Measurements from ENCODE around the gene GNB1L.
"Not testable (repeated sequence)": the region's sequence is repeated elsewhere in the genome, so short reads cannot be mapped to it uniquely, and the experiment has no call there.

The GNB1L gene

GRCh38 chr22:19784384-19785175 is 70.1 kb downstream of the GNB1L start:
- H3K4me3 ChIP-seq (ENCODE audit: low read depth, low read length): no peak overlapping the region
- POLR2A ChIA-PET: no interaction called here
- no peak for TF ChIP-seq CTCF (IDR thresholded peaks at IDR 0.05; ENCODE audit: insufficient read depth, low read length, missing control alignments)
- CTCF ChIA-PET: no interaction called here
- no peak for DNase-seq (ENCODE audit: low read depth, low spot score)

- no peak for DNase-seq (ENCODE audit: low read depth, low spot score)
- POLR2A ChIA-PET: no interaction called here
- no peak for TF ChIP-seq CTCF (IDR thresholded peaks at IDR 0.05; ENCODE audit: insufficient read depth, low read length, missing control alignments)
- CTCF ChIA-PET: interaction anchor here (1.6 kb wide), 1 partner anchor 20 kb away, joined by 5 read pairs; no protein-coding TSS in a partner anchor
- H3K4me3 ChIP-seq (ENCODE audit: low read depth, low read length): no peak overlapping the region
Measured at GRCh38 chr22:19783586-19784383, 70.9 kb downstream of the GNB1L start.

- CTCF ChIA-PET: interaction anchor here (0.6 to 2.2 kb wide), 5 partner anchors 10 to 52 kb away, joined by 3 to 12 read pairs (median 5); no protein-coding TSS in a partner anchor
- DNase-seq (ENCODE audit: low read depth, low spot score): no peak
Measured at GRCh38 chr22:19782533-19782932, 72.1 kb downstream of the GNB1L start.

GRCh38 chr22:19779685-19780268 is 74.9 kb downstream of the GNB1L start:
- H3K4me3 ChIP-seq (ENCODE audit: low read depth, low read length): no peak overlapping the region
- no peak for DNase-seq (ENCODE audit: low read depth, low spot score)
- POLR2A ChIA-PET: no interaction called here
- TF ChIP-seq CTCF (IDR thresholded peaks at IDR 0.05; ENCODE audit: insufficient read depth, low read length, missing control alignments): no peak
- CTCF ChIA-PET: interaction anchor here (0.8 to 1.6 kb wide), 4 partner anchors 12 to 39 kb away, joined by 3 to 5 read pairs (median 4); no protein-coding TSS in a partner anchor

More at GRCh38 chr22:19782533-19782932, 72.1 kb downstream of the GNB1L start:
- POLR2A ChIA-PET: no interaction called here
- no peak overlapping the region for H3K4me3 ChIP-seq (ENCODE audit: low read depth, low read length)
- no peak for TF ChIP-seq CTCF (IDR thresholded peaks at IDR 0.05; ENCODE audit: insufficient read depth, low read length, missing control alignments)

- ChIA-PET POLR2A (no interaction called here), CTCF (interaction anchor here (0.9 to 1.6 kb wide), 3 partner anchors 13 to 37 kb away, joined by 3 to 5 read pairs (median 4); no protein-coding TSS in a partner anchor)
- no peak for DNase-seq (ENCODE audit: low read depth, low spot score)
- no peak overlapping the region for H3K4me3 ChIP-seq (ENCODE audit: low read depth, low read length)
- no peak for TF ChIP-seq CTCF (IDR thresholded peaks at IDR 0.05; ENCODE audit: insufficient read depth, low read length, missing control alignments)
Measured at GRCh38 chr22:19779011-19779421, 75.7 kb downstream of the GNB1L start.

GRCh38 chr22:19777192-19777591 is 77.5 kb downstream of the GNB1L start:
- H3K4me3 ChIP-seq (ENCODE audit: low read depth, low read length); CTCF ChIA-PET; DNase-seq (ENCODE audit: low read depth, low spot score): not testable (repeated sequence)
- POLR2A ChIA-PET: interaction anchor here (1.2 kb wide), 1 partner anchor 14 kb away, joined by 4 read pairs; no protein-coding TSS in a partner anchor
